Measurements from ENCODE around the gene TMEM181.
"Not testable (repeated sequence)": the region's sequence is repeated elsewhere in the genome, so short reads cannot be mapped to it uniquely, and the experiment has no call there.

Gene TMEM181

GRCh38 chr6:158654960-158655489 is 95.1 kb downstream of the TMEM181 start:
- DNase-seq (ENCODE audit: extremely low read depth, low read depth) = no peak
- no peak for TF ChIP-seq CTCF (IDR thresholded peaks at IDR 0.05; ENCODE audit: low read depth, low read length, missing control alignments)
- H3K4me3 ChIP-seq (replicated peaks; ENCODE audit: low read depth, low read length) = no peak overlapping the region

GRCh38 chr6:158655569-158656450 is 95.9 kb downstream of the TMEM181 start:
- no peak for TF ChIP-seq CTCF (IDR thresholded peaks at IDR 0.05; ENCODE audit: low read depth, low read length, missing control alignments)
- no peak for DNase-seq (ENCODE audit: extremely low read depth, low read depth)
- no peak overlapping the region for H3K4me3 ChIP-seq (replicated peaks; ENCODE audit: low read depth, low read length)

- DNase-seq (ENCODE audit: extremely low read depth, low read depth); H3K4me3 ChIP-seq (replicated peaks; ENCODE audit: low read depth, low read length): not testable (repeated sequence)
These were observed 97.1 kb downstream of the TMEM181 start for GRCh38 chr6:158656986-158657385.

- no peak overlapping the region for H3K4me3 ChIP-seq (replicated peaks; ENCODE audit: low read depth, low read length)
- no peak for DNase-seq (ENCODE audit: extremely low read depth, low read depth)
- peak; percentile 70 for TF ChIP-seq CTCF (IDR thresholded peaks at IDR 0.05; ENCODE audit: low read depth, low read length, missing control alignments)
These were observed 100.5 kb downstream of the TMEM181 start for GRCh38 chr6:158660333-158660754.

- no peak for DNase-seq (ENCODE audit: extremely low read depth, low read depth)
- H3K4me3 ChIP-seq (replicated peaks; ENCODE audit: low read depth, low read length) = no peak overlapping the region
- no peak for TF ChIP-seq CTCF (IDR thresholded peaks at IDR 0.05; ENCODE audit: low read depth, low read length, missing control alignments)
These were observed 101.3 kb downstream of the TMEM181 start for GRCh38 chr6:158661156-158661685.

- no peak for TF ChIP-seq CTCF (IDR thresholded peaks at IDR 0.05; ENCODE audit: low read depth, low read length, missing control alignments)
- H3K4me3 ChIP-seq (replicated peaks; ENCODE audit: low read depth, low read length) = no peak overlapping the region
- no peak for DNase-seq (ENCODE audit: extremely low read depth, low read depth)
These were observed 102.7 kb downstream of the TMEM181 start for GRCh38 chr6:158662607-158662953.

GRCh38 chr6:158662954-158663624 is 103.2 kb downstream of the TMEM181 start:
- H3K4me3 ChIP-seq (replicated peaks; ENCODE audit: low read depth, low read length) = no peak overlapping the region
- no peak for DNase-seq (ENCODE audit: extremely low read depth, low read depth)
- TF ChIP-seq CTCF (IDR thresholded peaks at IDR 0.05; ENCODE audit: low read depth, low read length, missing control alignments) = no peak
